IPS-NIHi7 (cell line): ENCODE results near the gene KRT5.

ENCODE experiments used
- DNase-seq: peaks from one replicate; pipeline ENCODE4 v3.0.0; 2012; ENCODE audit warnings: mixed read lengths; ENCODE audit errors: extremely low spot score

Gene KRT5

GRCh38 chr12:52537101-52537500 lies 16.9 kb upstream of the KRT5 start:
- no peak for DNase-seq

GRCh38 chr12:52535574-52535973 lies 15.4 kb upstream of the KRT5 start:
- no peak for DNase-seq

GRCh38 chr12:52534482-52534881 lies 14.3 kb upstream of the KRT5 start:
- no peak for DNase-seq

- DNase-seq = no peak
Measured at GRCh38 chr12:52533686-52534470, 13.7 kb upstream of the KRT5 start.

- no peak for DNase-seq
Measured at GRCh38 chr12:52532636-52533035, 12.4 kb upstream of the KRT5 start.

- no peak for DNase-seq
Measured at GRCh38 chr12:52531566-52532300, 11.5 kb upstream of the KRT5 start.

GRCh38 chr12:52530905-52531304 lies 10.7 kb upstream of the KRT5 start:
- no peak for DNase-seq

GRCh38 chr12:52530366-52530765 lies 10.2 kb upstream of the KRT5 start:
- DNase-seq = no peak

GRCh38 chr12:52529846-52530245 lies 9.7 kb upstream of the KRT5 start:
- no peak for DNase-seq

GRCh38 chr12:52529417-52529816 lies 9.2 kb upstream of the KRT5 start:
- no peak for DNase-seq

- no peak for DNase-seq
Measured at GRCh38 chr12:52528641-52529143, 8.5 kb upstream of the KRT5 start.

GRCh38 chr12:52527121-52527800 lies 7.1 kb upstream of the KRT5 start:
- no peak for DNase-seq

GRCh38 chr12:52526511-52526951 lies 6.3 kb upstream of the KRT5 start:
- no peak for DNase-seq

GRCh38 chr12:52525661-52526499 lies 5.7 kb upstream of the KRT5 start:
- DNase-seq = no peak

GRCh38 chr12:52524898-52525591 lies 4.9 kb upstream of the KRT5 start:
- no peak for DNase-seq

- DNase-seq = no peak
Measured at GRCh38 chr12:52524241-52524897, 4.2 kb upstream of the KRT5 start.

GRCh38 chr12:52523824-52524223 lies 3.6 kb upstream of the KRT5 start:
- DNase-seq = no peak

GRCh38 chr12:52522346-52523011 lies 2.3 kb upstream of the KRT5 start:
- no peak for DNase-seq

- DNase-seq = peak; percentile 28
Measured at GRCh38 chr12:52521568-52522266, 1.5 kb upstream of the KRT5 start.
